DMS53 (cell line): ENCODE results near the gene ACTL10.
A peak's percentile ranks its signal among the peaks of the same experiment; 100 is the strongest.

Experiments
- DNase-seq: peaks from one replicate; lab custom pipeline; 2025; lab: John Stamatoyannopoulos, UW

Gene ACTL10

GRCh38 chr20:33649201-33649681, 17.5 kb upstream of the ACTL10 start:
- peak; percentile 92 for DNase-seq

GRCh38 chr20:33650111-33650752, 16.5 kb upstream of the ACTL10 start:
- no peak for DNase-seq

- peak; percentile 81 for DNase-seq
Measured at GRCh38 chr20:33650753-33651561, 15.8 kb upstream of the ACTL10 start.

- no peak for DNase-seq
Measured at GRCh38 chr20:33651562-33652048, 15.1 kb upstream of the ACTL10 start.

DNA sequence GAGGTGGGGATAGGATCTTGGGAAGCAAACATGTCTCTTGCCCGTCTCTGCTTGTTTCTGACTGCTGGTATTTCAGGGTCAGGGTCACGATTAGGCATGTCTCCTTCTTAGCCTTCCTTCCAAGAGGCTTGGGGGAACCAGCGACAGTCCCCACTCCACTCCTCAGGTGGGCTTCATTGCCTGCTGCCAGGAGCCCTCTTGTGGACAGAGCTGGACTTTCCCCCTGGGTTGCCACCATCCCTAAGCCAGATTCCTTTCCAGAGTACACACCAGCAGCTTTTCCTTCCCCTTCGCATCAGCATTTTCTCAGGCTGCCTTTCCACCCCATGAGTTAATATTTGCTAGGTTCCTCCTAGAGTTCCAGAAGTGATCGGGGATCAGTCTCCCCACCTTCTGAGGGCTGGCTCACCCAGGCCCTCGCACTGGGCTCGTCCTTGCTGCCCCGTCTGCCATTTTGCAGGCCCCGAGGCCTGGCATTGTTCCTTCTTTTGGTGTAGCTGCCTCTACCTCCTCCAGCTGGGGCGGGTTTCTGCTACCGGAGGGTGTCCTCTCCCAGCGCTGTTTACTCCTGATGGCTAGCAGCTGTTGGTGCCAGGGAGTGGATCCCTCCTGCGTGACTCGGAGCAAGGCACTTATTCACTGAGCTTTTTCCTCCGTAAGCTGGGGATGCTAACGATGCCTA, 13.4 kb upstream of the ACTL10 start:
- peak; percentile 93 for DNase-seq

DNA sequence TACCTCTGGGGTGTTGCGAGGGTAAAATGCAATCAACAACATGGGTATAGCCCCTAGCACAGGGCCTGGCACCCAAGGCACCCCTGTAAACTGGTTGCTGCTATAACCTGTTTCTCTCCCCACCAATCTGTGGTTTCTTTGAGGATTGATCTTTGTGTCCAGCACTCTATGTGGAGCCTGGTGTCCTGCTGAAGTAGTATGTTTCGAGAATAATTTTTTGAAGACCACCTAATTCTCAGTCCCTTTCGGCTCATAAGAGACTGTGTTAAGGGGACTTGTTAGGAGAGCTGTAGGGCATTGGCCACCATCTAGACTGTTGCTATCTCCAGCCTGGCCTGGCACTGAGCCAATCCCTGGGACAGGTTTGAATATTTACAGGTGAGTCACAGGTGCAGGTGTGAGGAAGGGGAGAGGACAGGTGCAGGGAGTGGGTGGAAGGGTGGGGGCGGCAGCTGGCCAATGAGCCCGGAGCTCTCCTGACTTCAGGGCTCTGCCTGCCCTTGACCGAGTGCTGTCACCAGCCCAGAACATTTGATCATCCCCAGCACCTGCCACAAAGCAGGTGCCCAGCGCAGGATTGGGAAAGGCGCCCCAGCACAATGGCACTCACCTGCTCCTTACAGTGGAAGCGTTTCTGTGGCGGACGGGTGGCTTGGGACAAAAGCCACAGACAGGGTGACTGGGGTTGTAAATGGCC, 12.7 kb upstream of the ACTL10 start:
- DNase-seq = peak; percentile 100

- peak; percentile 79 for DNase-seq
Measured at GRCh38 chr20:33654680-33655161, 12.0 kb upstream of the ACTL10 start.

GRCh38 chr20:33655164-33655563, 11.6 kb upstream of the ACTL10 start:
- no peak for DNase-seq

DNA sequence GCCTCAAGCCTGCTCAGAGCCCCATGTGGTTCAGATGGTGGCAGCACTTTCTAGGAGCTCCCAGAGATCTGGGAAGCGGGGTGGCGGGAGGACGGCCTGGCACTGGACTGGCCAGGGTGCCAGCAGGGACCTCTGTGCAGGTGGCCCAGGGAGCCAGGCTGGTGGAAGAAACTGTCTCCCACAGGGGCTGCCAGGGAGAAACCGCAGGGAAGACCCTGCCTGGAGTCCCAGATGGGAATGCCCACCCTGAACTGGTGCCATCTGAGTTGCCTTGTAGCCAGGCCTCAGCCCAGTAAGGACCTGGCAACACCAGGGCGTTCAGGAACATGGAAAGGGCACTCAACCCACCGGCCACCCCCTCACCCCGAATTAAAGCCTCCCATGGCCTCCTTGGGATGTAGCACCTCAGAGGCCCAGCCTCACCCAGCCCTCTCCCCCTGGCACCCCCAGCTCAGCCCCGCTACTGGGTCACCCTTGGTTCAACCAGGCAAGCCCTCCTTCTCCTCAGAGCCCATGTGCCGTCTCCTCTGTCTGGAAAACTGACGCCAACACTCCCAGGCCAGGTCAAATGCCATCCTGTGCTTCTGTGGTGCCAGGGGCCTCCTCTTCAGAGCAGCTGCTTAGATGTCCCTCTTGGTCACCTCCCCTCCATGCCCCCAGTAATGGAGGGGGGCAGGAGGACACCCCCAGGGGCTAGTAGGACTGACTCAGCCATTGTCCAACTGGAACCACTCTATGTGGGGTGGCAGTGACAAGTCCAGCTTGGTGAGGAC, 10.5 kb upstream of the ACTL10 start:
- no peak for DNase-seq

DNA sequence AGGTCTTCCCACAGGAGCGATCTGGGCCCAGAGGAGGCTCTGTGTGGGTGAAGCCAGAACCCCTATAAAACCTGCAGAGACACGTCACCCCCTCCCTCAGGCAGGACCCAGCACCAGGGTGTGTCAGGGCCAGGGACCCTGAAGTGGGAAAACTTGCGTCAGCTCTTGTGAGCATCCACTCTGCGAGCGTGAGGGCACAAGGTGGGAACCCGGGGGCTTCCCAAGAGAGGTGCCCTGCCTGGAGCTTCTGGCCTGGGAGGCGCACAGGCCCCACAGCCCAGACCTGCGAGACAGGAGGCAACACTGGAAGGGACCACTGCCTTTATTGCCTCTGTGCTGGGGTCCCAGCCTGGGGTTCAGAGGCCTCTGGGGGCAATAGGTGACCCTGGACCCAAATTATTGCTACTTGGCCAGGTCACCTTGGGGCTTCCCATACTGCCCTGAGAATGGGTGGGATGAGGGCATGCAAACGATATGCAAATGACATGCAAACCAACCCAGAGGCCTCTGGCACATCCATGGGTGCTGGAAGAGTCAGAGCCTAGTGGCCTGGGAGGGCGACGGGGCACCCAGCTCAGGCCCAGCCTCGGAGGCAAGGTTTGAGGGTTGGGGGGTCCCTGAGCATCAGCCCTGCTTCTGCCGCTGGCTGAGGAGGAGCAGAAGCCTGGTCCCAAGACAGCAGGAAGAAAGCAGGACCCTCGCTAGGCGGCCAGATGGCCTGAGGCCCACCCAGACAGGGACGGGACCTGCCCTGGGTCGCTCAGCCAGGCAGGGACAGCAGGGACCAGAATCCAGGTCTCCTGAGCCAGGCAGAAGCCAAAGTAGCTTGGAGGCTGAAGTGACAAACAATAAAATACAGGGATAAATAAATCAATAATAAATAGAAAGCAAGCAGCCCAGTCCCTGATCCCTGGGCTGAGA, 9.7 kb upstream of the ACTL10 start:
- DNase-seq = no peak

DNA sequence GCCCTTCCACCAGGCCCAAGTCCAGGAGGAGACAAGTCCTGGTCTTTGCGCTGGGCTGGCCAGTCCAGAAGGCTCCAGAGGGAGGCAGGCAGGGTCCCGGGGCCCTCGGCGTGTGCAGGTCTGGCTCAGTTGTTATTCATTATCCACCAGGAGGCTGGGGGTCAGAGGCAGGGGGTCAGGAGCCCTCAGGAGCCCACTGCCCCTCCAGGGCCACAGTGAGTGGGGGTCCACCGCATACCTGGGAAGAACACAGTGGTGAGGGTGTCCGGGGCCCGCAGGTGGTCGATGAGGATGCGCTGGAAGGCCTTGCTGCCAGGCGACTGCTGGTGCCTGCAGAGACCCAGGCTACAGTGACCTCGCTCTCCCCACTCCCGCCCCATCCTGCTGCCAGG, 9.0 kb upstream of the ACTL10 start:
- DNase-seq = no peak

- no peak for DNase-seq
Measured at GRCh38 chr20:33658510-33658909, 8.2 kb upstream of the ACTL10 start.

DNA sequence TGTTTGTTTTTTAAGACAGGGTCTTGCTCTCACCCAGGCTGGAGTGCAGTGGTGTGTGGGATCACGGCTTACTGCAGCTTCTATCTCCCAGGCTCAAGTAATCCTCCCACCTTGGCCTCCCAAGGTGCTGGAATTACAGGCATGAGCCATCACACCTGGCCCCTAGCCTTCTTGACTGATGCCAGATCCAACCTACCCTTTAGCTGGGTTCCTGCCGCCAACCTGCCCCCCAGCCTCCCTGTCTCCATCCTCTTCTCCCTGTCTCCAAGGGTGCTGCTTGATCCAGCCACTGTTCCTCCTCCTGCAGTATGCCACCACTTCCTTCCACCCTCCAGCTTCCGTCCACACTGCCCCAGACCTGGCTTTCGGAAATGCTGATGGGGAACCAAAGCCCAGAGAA, 7.8 kb upstream of the ACTL10 start:
- DNase-seq = no peak

DNA sequence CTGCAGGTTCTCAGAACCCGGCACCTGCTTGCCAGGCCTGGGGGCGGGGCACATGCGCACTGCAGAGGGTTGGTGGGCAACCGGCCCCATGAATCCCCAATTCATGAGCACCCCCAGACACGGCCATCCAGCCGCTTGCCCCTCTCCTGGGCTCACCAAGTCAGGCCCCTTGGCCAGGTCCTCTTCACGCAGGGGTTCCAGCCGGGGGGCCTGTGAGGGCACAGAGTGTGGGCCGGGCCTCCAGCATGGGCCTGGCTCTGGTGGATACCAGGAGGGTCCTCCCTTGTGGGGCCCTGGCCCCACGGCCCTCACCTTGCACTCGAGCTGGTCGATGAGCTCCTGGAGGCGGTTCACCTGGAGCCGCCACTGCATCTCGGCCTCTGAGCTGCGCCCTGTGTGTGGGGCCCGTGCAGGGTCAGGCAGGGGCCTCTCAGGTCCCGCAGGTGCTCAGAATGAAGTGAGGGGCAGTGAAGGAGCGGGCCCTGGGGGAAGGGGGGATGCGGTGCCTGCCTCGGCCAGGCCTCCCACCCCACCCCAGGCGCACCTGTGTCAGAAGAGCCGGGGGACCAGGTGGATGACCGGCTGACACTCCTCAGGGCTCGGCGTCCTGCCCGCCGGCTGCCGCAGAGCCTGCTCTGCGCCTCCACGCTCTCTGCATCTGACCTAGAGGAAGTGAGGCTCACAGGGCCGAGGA, 7.3 kb upstream of the ACTL10 start:
- no peak for DNase-seq

DNA sequence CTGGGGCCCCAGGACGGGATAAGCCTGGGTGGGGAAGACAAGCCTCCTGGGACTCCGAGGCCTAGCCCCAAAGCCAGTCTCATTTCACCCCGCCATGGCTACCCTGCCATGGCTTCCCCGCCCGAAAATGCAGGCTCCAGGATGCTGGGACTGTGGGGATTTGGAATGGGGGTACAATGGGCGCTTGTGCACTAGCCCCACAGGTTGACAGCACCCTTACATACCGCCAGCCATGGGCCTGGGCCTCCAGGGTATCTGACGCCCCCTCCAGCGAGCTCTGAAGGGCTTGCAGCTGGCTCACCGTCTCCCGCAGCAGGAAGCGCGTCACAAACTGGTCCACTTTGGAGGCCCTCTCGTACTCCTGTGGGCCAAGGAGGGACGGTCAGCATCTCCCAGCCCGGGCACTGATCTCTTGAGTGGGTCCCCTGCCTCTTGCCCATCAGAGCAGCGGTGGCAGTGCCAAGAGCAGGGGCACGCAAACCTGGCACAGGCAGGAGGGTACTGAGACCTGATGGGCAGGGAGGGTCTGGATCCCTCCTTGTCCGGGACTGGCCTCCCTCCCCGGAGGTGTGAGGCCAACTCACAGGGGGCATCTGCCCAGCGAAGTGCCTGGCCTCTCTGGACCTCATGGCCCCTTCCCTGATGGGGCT, 6.6 kb upstream of the ACTL10 start:
- DNase-seq = no peak

DNA sequence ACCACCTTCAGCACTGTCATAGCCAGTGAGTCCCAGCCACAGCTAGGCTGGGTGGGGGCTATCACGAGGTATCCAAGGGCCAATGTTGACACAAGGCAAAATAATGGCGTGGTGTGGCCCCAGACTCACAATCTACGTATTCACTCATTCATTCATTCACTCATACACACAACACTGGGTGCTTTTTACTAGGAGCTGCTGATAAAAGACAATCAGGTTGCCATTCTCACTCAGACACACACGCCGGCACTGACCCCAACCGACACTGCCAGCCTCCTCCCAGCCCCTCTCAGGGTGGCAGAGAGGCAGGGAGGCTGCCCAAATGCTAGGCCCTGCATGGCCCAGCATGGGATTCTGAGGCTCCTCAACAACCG, 6.1 kb upstream of the ACTL10 start:
- DNase-seq = no peak

DNA sequence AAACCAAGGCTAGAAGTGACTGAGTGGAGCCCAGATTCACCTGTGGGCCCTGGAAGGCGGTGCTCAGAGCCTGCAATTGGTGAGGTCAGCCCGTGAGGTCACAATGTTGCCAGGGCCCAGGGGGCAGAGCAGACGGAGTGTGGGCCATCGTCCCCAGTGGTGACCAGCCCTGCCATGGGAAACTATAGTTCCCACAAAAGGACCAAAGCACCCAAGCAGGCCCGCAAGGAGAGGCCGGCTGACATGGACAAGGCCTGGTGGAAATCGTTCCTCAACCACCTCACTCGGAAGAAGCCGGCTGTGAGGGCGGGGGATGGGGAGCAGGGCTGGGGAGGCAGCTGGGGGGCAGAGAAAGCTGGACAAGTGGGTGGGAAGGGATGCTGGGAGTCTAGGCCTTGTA, 4.6 kb upstream of the ACTL10 start, which contains the start of gene C20orf144:
Gene C20orf144, plus strand, starts transcription at position 156 of the 400 bp plus-strand sequence. Its CDS starts 19 bp downstream, at position 175.
- no peak for DNase-seq

GRCh38 chr20:33663161-33664084, 3.3 kb upstream of the ACTL10 start:
- DNase-seq = peak; percentile 93
